ENCODE results near the gene MTPN. TPM values are rescaled to one million over a fixed set of nuclear protein-coding genes. Genes with fewer than 3 reads are reported as not detected.

MTPN gene
- total RNA-seq, 1 experiment from 2014 or later, result 98.2 TPM

- no peak overlapping the region for H3K9ac ChIP-seq (ENCODE audit: extremely low read depth, insufficient read length, low read length)
- H3T11ph ChIP-seq (ENCODE audit: low read length), result no peak overlapping the region
- H4K20me1 ChIP-seq (ENCODE audit: control insufficient read depth, insufficient read depth, insufficient read length), result no peaks in the 10 kb centered on the region
- no peak overlapping the region for H3K56ac ChIP-seq (ENCODE audit: insufficient read length, low read depth, low read length)
- no peaks in the 10 kb centered on the region for H3K23me2 ChIP-seq (ENCODE audit: insufficient read length, low read depth, low read length, poor library complexity, severe bottlenecking)
- TF ChIP-seq CTCF (conservative IDR thresholded peaks at IDR 0.05), result no peak
- no peak overlapping the region for H3K27ac ChIP-seq (ENCODE audit: insufficient read length, low read depth, low read length)
- Mint-ChIP-seq H3K4me1 (no peaks in the 10 kb centered on the region), H3K4me3 (no peak overlapping the region), H3K27ac (no peak overlapping the region), H3K9me3 (no peaks in the 10 kb centered on the region), H3K27me3 (ENCODE audit: low read depth) (no peaks in the 10 kb centered on the region), H3K36me3 (ENCODE audit: insufficient read depth in 1 of 3, low read depth in 3 of 3) (no peaks in the 10 kb centered on the region)
- H3K4ac ChIP-seq (ENCODE audit: low read depth, low read length), result no peak overlapping the region
- no peak overlapping the region for H2AFZ ChIP-seq (ENCODE audit: low read length)
- no peaks in the 10 kb centered on the region for H3K79me2 ChIP-seq (ENCODE audit: insufficient read depth, low read length)
- H2BK12ac ChIP-seq (ENCODE audit: insufficient read length, low read depth, low read length), result no peak overlapping the region
- H2BK5ac ChIP-seq (ENCODE audit: insufficient read length, low read length), result no peak overlapping the region
- no peaks in the 10 kb centered on the region for H3K4me1 ChIP-seq (ENCODE audit: insufficient read depth, low read length)
- no peak overlapping the region for H4K5ac ChIP-seq (ENCODE audit: insufficient read length, low read depth, low read length)
- H2AK5ac ChIP-seq (ENCODE audit: insufficient read length, low read length), result no peak overlapping the region
- no peak overlapping the region for H2BK15ac ChIP-seq (ENCODE audit: low read depth, low read length)
- no peak overlapping the region for H4K91ac ChIP-seq (ENCODE audit: insufficient read length, low read depth, low read length)
- no peaks in the 10 kb centered on the region for H3K9me3 ChIP-seq (ENCODE audit: control insufficient read depth, low read depth, low read length)
- no peak overlapping the region for H4K8ac ChIP-seq (replicated peaks; ENCODE audit: insufficient read length, low read depth, low read length)
- no peak overlapping the region for H3K4me2 ChIP-seq (ENCODE audit: insufficient read depth, insufficient read length, low read length)
- no peak overlapping the region for H3K23ac ChIP-seq (ENCODE audit: insufficient read length, low read depth, low read length)
- no CpG with 5 or more reads among the region's 9 CpGs for WGBS (ENCODE audit: extremely low coverage, insufficient read length, low lambda C conversion rate)
- H2BK120ac ChIP-seq (ENCODE audit: low read depth, low read length, poor library complexity, severe bottlenecking), result no peak overlapping the region
- no peaks in the 10 kb centered on the region for H3K27me3 ChIP-seq (ENCODE audit: insufficient read depth, low read length)
- no peak overlapping the region for H3K18ac ChIP-seq (ENCODE audit: insufficient read length, low read depth, low read length)
- no peak overlapping the region for H2BK20ac ChIP-seq (ENCODE audit: low read depth, low read length, poor library complexity, severe bottlenecking)
- H3K79me1 ChIP-seq (ENCODE audit: insufficient read depth, low read depth, low read length, poor library complexity, severe bottlenecking), result no peaks in the 10 kb centered on the region
- no peak for DNase-seq
- no peak overlapping the region; the same call in 1 of the 2 replicates for H3K14ac ChIP-seq (ENCODE audit: insufficient read depth, low read length)
Measured at GRCh38 chr7:135884495-135885232, 92.5 kb downstream of the MTPN start.

All from H9 (cell line).